A549 (cell line): ENCODE results near the gene ANXA5.

ENCODE experiments used
- CHD4 ChIP-seq: fragments of 200-600 bp; sonication (generic); IDR thresholded peaks from 2 replicates; pipeline ENCODE4 v1.6.1; 2016; ENCODE audit warnings: antibody characterized with exemption, mild to moderate bottlenecking, borderline replicate concordance
- EHMT2 ChIP-seq: fragments of 200-600 bp; sonication (generic); IDR thresholded peaks from 2 replicates; pipeline ENCODE4 v1.6.1; 2016; ENCODE audit warnings: antibody characterized with exemption, low read depth, mild to moderate bottlenecking, moderate library complexity
- ESRRA ChIP-seq: fragments of 150-350 bp; IDR thresholded peaks from 2 replicates; pipeline ENCODE4 v1.6.1; 2014; ENCODE audit warnings: mild to moderate bottlenecking, low read length, borderline replicate concordance
- MAZ ChIP-seq: fragments of 150-350 bp; IDR thresholded peaks from 2 replicates; pipeline ENCODE4 v1.6.1; 2014; ENCODE audit warnings: antibody characterized with exemption, low read depth, low read length, borderline replicate concordance
- MYC ChIP-seq: IDR thresholded peaks from 2 replicates; pipeline ENCODE4 v1.6.1; 2012; ENCODE audit warnings: mild to moderate bottlenecking, inconsistent platforms, low read length, improper control_type of control experiment, borderline replicate concordance
- POLR2A ChIP-seq: IDR thresholded peaks from 2 replicates; pipeline ENCODE4 v1.6.1; 2012; ENCODE audit warnings: mild to moderate bottlenecking, low read length
- RCOR1 ChIP-seq: fragments of 150-350 bp; IDR thresholded peaks from 2 replicates; pipeline ENCODE4 v1.6.1; 2014; ENCODE audit warnings: antibody characterized with exemption, low read length, low read depth
- RFX5 ChIP-seq: fragments of 450-650 bp; IDR thresholded peaks from 2 replicates; pipeline ENCODE4 v1.7.1; 2014; ENCODE audit warnings: antibody characterized with exemption, mild to moderate bottlenecking, moderate library complexity
- SMC3 ChIP-seq: fragments of >200 bp; sonication (Bioruptor Twin); formaldehyde crosslinking; IDR thresholded peaks from 3 replicates; pipeline ENCODE4 v1.6.1; 2018; ENCODE audit warnings: inconsistent platforms
- TP53 ChIP-seq: fragments of 250-450 bp; sonication (Bioruptor Pico); IDR thresholded peaks from 2 replicates; pipeline ENCODE4 v1.5.0; 2021; ENCODE audit warnings: mild to moderate bottlenecking, moderate library complexity
- TF ChIP-seq, protein P1 (sequence below): fragments of >200 bp; sonication (Bioruptor Twin); formaldehyde crosslinking; IDR thresholded peaks from 3 replicates; pipeline ENCODE4 v1.5.1; 2016
- TF ChIP-seq, protein P2 (sequence below): fragments of 150-350 bp; IDR thresholded peaks from 2 replicates; pipeline ENCODE4 v1.6.1; 2014; ENCODE audit warnings: low read depth, mild to moderate bottlenecking, low read length
- TF ChIP-seq, protein P3 (sequence below): fragments of 450-650 bp; IDR thresholded peaks from 2 replicates; pipeline ENCODE4 v1.6.1; 2014; ENCODE audit warnings: antibody characterized with exemption
- TF ChIP-seq, protein P4 (sequence below): IDR thresholded peaks from 2 replicates; pipeline ENCODE4 v1.6.1; 2012

DNA sequence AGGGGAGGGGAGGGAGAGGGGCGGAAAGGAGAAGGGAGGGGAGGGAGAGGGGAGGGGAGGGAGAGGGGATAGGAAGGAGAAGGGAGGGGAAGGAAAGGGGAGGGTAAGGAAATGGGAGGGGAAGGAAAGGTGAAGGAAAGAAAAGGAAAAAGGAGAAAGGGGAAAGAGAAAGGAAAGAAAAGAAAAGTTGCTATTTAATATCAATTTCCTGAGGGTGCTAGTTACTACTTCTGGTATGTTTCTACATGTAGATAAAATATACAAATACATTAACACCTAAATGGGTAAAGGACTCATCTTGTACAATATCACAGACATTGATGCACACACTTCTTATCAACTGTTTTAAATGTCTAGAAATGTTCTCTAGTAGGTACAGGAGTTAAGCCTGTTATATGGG, 22.6 kb downstream of the ANXA5 start:
- TF ChIP-seq, protein P1, sequence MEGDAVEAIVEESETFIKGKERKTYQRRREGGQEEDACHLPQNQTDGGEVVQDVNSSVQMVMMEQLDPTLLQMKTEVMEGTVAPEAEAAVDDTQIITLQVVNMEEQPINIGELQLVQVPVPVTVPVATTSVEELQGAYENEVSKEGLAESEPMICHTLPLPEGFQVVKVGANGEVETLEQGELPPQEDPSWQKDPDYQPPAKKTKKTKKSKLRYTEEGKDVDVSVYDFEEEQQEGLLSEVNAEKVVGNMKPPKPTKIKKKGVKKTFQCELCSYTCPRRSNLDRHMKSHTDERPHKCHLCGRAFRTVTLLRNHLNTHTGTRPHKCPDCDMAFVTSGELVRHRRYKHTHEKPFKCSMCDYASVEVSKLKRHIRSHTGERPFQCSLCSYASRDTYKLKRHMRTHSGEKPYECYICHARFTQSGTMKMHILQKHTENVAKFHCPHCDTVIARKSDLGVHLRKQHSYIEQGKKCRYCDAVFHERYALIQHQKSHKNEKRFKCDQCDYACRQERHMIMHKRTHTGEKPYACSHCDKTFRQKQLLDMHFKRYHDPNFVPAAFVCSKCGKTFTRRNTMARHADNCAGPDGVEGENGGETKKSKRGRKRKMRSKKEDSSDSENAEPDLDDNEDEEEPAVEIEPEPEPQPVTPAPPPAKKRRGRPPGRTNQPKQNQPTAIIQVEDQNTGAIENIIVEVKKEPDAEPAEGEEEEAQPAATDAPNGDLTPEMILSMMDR: no peak
- TF ChIP-seq ESRRA: no peak
- no peak for TF ChIP-seq MYC
- TF ChIP-seq, protein P2, sequence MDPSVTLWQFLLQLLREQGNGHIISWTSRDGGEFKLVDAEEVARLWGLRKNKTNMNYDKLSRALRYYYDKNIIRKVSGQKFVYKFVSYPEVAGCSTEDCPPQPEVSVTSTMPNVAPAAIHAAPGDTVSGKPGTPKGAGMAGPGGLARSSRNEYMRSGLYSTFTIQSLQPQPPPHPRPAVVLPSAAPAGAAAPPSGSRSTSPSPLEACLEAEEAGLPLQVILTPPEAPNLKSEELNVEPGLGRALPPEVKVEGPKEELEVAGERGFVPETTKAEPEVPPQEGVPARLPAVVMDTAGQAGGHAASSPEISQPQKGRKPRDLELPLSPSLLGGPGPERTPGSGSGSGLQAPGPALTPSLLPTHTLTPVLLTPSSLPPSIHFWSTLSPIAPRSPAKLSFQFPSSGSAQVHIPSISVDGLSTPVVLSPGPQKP: no peak
- no peak for TF ChIP-seq POLR2A
- TF ChIP-seq SMC3: no peak
- TF ChIP-seq, protein P3, sequence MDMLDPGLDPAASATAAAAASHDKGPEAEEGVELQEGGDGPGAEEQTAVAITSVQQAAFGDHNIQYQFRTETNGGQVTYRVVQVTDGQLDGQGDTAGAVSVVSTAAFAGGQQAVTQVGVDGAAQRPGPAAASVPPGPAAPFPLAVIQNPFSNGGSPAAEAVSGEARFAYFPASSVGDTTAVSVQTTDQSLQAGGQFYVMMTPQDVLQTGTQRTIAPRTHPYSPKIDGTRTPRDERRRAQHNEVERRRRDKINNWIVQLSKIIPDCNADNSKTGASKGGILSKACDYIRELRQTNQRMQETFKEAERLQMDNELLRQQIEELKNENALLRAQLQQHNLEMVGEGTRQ: no peak
- no peak for TF ChIP-seq MAZ
- TF ChIP-seq CHD4: no peak
- TF ChIP-seq RCOR1: no peak
- no peak for TF ChIP-seq TP53 (CRISPR knock-in tag)
- no peak for TF ChIP-seq RFX5
- TF ChIP-seq, protein P4, sequence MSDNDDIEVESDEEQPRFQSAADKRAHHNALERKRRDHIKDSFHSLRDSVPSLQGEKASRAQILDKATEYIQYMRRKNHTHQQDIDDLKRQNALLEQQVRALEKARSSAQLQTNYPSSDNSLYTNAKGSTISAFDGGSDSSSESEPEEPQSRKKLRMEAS: no peak
- no peak for TF ChIP-seq EHMT2
